Kidney (tissue), 14 donors: ENCODE measurements around the gene COQ7. TPM values are rescaled to one million over a fixed set of nuclear protein-coding genes. Genes with fewer than 3 reads are reported as not detected.

Experiments
- DNase-seq, 5 donors: peaks; one replicate each; pipeline ENCODE4 v3.0.0-alpha.2; 2013 to 2020
- FAIRE-seq: peaks from 2 replicates; lab custom pipeline; 2012; peaks lifted over from hg19 to GRCh38; lab: Jason Lieb, UNC
- H3K27ac ChIP-seq, 2 donors: one replicate each; pipeline ENCODE4 v1.7.0; 2013; ENCODE audit warnings: low read depth in 2 of 2, low read length in 2 of 2, inconsistent platforms in 1 of 2
- H3K27me3 ChIP-seq: one replicate; pipeline ENCODE4 v1.7.1; 2013; ENCODE audit warnings: low read length, inconsistent platforms; ENCODE audit not compliant: control insufficient read depth, insufficient read depth
- H3K36me3 ChIP-seq, 3 donors: one replicate each; pipeline versions ENCODE4 v1.7.0 to v1.7.1; 2013; ENCODE audit warnings: low read length in 3 of 3, control low read depth in 1 of 3, inconsistent platforms in 1 of 3; ENCODE audit not compliant: insufficient read depth in 3 of 3, control insufficient read depth in 2 of 3
- H3K4me1 ChIP-seq, 3 donors: one replicate each; pipeline versions ENCODE4 v1.7.0 to v1.7.1; 2013; ENCODE audit warnings: low read length in 3 of 3, inconsistent platforms in 1 of 3, low read depth in 1 of 3; ENCODE audit not compliant: control insufficient read depth in 2 of 3, insufficient read depth in 2 of 3
- H3K4me3 ChIP-seq, 3 donors: one replicate each; pipeline versions ENCODE4 v1.7.0 to v1.8.1; 2013; ENCODE audit warnings: low read length in 3 of 3, control low read depth in 1 of 3, inconsistent platforms in 1 of 3
- H3K9ac ChIP-seq, 3 donors: one replicate each; pipeline versions ENCODE4 v1.7.0 to v1.7.1; 2013; ENCODE audit warnings: low read length in 3 of 3, control low read depth in 1 of 3, inconsistent platforms in 1 of 3
- H3K9me3 ChIP-seq, 3 donors: one replicate each; pipeline versions ENCODE4 v1.7.0 to v1.7.1; 2013; ENCODE audit warnings: low read length in 3 of 3, control low read depth in 1 of 3, inconsistent platforms in 1 of 3; ENCODE audit not compliant: control insufficient read depth in 2 of 3, insufficient read depth in 1 of 3
- CTCF ChIP-seq: IDR thresholded peaks from 3 replicates; pipeline ENCODE4 v1.5.1; 2012; ENCODE audit warnings: mild to moderate bottlenecking, moderate library complexity, borderline replicate concordance; ENCODE audit not compliant: insufficient read depth; ENCODE audit errors: extremely low read depth
- intact Hi-C: fragments of 100-400 bp; cut with DNase I; formaldehyde crosslinking; loops from one replicate; pipeline ENCODE4 v1.11.1; 2022
- polyA plus RNA-seq: library from polyadenylated mRNA; stranded (reverse); fragments of 350-450 nt; fragmentation: Illumina TruSeq; extraction: RNeasy Lipid Tissue Mini Kit (QIAGEN cat#74804); gene quantifications from one replicate; pipeline ENCODE4 v1.2.3, GENCODE V29; 2014; ENCODE audit warnings: low read depth, low replicate concordance; ENCODE audit not compliant: insufficient read depth
- total RNA-seq: library from RNA; stranded (reverse); fragmentation: NEBNext Ultra II Directional; extraction: Animal tissue kit (Norgen Biotek cat#: 25700); gene quantifications from one replicate; pipeline ENCODE4 v1.2.1, GENCODE V29; 2021
- donor health status: control.
- donor health status: control.
- donor health status: control.
- donor health status: control.
- donor health status: control.
- donor health status: DM: yes; HTN: yes; CAD: no.
- donor health status: Normal renal cell carcinoma (clear cell type).

COQ7 gene
- total and polyA plus RNA-seq, 2 donors from 2014 or later = 18.8 to 32.5 TPM

- Histone ChIP-seq H3K27ac (no peak overlapping the region), H3K9me3 (peaks cover 0 to 6% (median 0%) of the 10 kb centered on the region in 3 donors), H3K9ac (no peak overlapping the region), H3K27me3 (no peaks in the 10 kb centered on the region), H3K36me3 (no peaks in the 10 kb centered on the region), H3K4me3 (no peak overlapping the region), H3K4me1 (no peaks in the 10 kb centered on the region)
- intact Hi-C loops = loop anchor here (5.0 kb wide), 1 partner anchor 274 kb away; no protein-coding TSS in a partner anchor
- FAIRE-seq (no peak), DNase-seq (no peak)
- TF ChIP-seq CTCF = no peak
Measured at GRCh38 chr16:19098173-19098572, 30.8 kb downstream of the COQ7 start.

- intact Hi-C loops = no loop called here
- Histone ChIP-seq H3K4me3 (no peak overlapping the region), H3K27ac (no peak overlapping the region), H3K27me3 (no peaks in the 10 kb centered on the region), H3K36me3 (no peaks in the 10 kb centered on the region), H3K9me3 (peaks cover 0 to 6% (median 0%) of the 10 kb centered on the region in 3 donors), H3K4me1 (peaks cover 0 to 11% (median 4%) of the 10 kb centered on the region in 3 donors), H3K9ac (no peak overlapping the region)
- TF ChIP-seq CTCF = no peak
- FAIRE-seq (no peak), DNase-seq (peak in 4 of 5 donors; percentile 63 to 88 (median 70))
Measured at GRCh38 chr16:19102187-19102872, 34.9 kb downstream of the COQ7 start.

- Histone ChIP-seq H3K9ac (no peak overlapping the region), H3K36me3 (no peaks in the 10 kb centered on the region), H3K4me1 (peaks cover 0 to 11% (median 4%) of the 10 kb centered on the region in 3 donors), H3K27ac (no peak overlapping the region), H3K9me3 (peaks cover 0 to 3% (median 0%) of the 10 kb centered on the region in 3 donors), H3K27me3 (no peaks in the 10 kb centered on the region), H3K4me3 (no peak overlapping the region)
- intact Hi-C loops = no loop called here
- no peak for DNase-seq
- no peak for FAIRE-seq
- TF ChIP-seq CTCF = no peak
Measured at GRCh38 chr16:19104607-19105006, 37.2 kb downstream of the COQ7 start.
